Peyer's patch (tissue), 4 donors: ENCODE measurements around the gene BTG1.

ENCODE experiments used
- POLR2A ChIP-seq, 2 donors: fragments of 450-650 bp; IDR thresholded peaks; one replicate each; pipeline ENCODE4 v1.5.1; 2017; ENCODE audit warnings: antibody characterized with exemption in 2 of 2, mild to moderate bottlenecking in 2 of 2, moderate library complexity in 2 of 2
- TF ChIP-seq, protein P1 (sequence below), 6 experiments: fragments of 450-650 bp in 4 of 6; fragments of 200-600 bp in 2 of 6; sonication (generic) in 1 of 6; IDR thresholded peaks; one replicate each; pipeline ENCODE4 v1.5.1; 2017 to 2019; ENCODE audit warnings: antibody characterized with exemption in 6 of 6, mild to moderate bottlenecking in 3 of 6, moderate library complexity in 1 of 6

DNA sequence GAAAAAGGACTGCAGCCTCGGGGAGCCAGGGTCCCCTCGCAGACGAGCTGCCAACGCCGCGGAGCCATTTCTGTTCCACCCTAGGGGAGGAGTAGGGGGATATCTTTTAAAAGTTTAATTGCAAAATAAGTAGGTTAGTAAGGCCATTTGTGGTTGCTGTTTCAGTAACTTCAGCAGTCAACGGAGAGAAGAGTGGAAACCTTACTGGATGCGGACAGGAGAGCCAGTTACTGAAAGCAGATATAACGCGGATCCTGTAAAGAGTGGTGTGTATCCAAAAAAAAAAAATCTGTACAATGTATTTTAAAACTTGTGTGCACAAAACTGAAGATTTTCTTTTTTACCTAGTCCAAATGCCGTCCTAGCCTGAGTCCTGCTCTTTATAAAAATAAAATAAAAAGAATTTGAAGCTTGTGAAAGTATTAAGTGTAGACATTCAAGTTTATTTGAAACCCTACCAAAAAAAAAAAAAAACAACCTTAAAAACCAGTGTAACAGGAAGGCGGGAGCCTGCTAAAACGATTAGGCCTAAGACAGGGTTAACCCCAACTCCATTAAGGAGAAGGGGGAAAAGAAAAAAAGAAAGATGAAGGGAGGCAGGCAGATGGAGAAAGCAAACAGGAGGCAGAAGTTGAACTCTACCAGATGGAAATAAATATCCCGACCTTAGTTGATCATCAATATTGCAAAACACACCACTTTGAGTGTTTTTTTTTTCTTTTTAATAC is 1.0 kb upstream of the BTG1 start:
- TF ChIP-seq, protein P1, sequence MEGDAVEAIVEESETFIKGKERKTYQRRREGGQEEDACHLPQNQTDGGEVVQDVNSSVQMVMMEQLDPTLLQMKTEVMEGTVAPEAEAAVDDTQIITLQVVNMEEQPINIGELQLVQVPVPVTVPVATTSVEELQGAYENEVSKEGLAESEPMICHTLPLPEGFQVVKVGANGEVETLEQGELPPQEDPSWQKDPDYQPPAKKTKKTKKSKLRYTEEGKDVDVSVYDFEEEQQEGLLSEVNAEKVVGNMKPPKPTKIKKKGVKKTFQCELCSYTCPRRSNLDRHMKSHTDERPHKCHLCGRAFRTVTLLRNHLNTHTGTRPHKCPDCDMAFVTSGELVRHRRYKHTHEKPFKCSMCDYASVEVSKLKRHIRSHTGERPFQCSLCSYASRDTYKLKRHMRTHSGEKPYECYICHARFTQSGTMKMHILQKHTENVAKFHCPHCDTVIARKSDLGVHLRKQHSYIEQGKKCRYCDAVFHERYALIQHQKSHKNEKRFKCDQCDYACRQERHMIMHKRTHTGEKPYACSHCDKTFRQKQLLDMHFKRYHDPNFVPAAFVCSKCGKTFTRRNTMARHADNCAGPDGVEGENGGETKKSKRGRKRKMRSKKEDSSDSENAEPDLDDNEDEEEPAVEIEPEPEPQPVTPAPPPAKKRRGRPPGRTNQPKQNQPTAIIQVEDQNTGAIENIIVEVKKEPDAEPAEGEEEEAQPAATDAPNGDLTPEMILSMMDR (IDR thresholded peaks at IDR 0.05) = no peak
- no peak for TF ChIP-seq POLR2A (IDR thresholded peaks at IDR 0.05)
